Mammary epithelial cell (primary cell): ENCODE results near the gene LMF2.

Experiments
- EZH2 ChIP-seq: IDR thresholded peaks from 2 replicates; pipeline ENCODE4 v1.6.1; 2012; ENCODE audit warnings: low read length, inconsistent platforms, borderline replicate concordance
- TF ChIP-seq, protein P1 (sequence below), 2 donors: IDR thresholded peaks in 1 of 2; conservative IDR thresholded peaks in 1 of 2; 2 replicates each; pipeline ENCODE4 v1.5.1; 2011 to 2012; ENCODE audit warnings: inconsistent platforms in 2 of 2, low read length in 2 of 2, mild to moderate bottlenecking in 2 of 2, control low read depth in 1 of 2, low read depth in 1 of 2; ENCODE audit not compliant: insufficient read depth in 1 of 2; ENCODE audit errors: extremely low read depth in 1 of 2

DNA sequence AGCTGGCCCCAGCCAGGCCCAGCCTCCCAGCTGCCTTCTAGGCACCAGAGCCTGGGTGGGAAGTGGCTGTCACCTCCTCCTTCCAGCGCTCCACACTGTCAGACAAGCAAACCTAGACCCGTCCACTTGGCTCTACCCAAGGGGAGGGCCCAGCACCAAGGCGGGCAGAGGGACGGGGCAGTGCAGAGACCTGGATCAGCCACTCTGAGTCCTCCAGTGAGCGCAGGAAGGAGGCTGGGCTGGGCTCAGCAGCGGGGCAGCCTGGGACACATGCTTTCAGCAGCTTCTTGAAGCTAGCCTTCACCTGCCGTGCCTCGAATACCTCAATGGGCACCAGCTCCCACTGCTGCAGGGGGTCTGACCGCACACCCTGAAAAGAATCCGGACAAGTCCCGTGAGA is 51.5 kb downstream of the LMF2 start:
- TF ChIP-seq, protein P1, sequence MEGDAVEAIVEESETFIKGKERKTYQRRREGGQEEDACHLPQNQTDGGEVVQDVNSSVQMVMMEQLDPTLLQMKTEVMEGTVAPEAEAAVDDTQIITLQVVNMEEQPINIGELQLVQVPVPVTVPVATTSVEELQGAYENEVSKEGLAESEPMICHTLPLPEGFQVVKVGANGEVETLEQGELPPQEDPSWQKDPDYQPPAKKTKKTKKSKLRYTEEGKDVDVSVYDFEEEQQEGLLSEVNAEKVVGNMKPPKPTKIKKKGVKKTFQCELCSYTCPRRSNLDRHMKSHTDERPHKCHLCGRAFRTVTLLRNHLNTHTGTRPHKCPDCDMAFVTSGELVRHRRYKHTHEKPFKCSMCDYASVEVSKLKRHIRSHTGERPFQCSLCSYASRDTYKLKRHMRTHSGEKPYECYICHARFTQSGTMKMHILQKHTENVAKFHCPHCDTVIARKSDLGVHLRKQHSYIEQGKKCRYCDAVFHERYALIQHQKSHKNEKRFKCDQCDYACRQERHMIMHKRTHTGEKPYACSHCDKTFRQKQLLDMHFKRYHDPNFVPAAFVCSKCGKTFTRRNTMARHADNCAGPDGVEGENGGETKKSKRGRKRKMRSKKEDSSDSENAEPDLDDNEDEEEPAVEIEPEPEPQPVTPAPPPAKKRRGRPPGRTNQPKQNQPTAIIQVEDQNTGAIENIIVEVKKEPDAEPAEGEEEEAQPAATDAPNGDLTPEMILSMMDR (conservative IDR thresholded peaks at IDR 0.05 in 1 of 2, IDR thresholded peaks at IDR 0.05 in 1 of 2; ENCODE audit: extremely low read depth in 1 of 2, insufficient read depth in 1 of 2, low read depth in 1 of 2, low read length in 2 of 2), result no peak
- no peak for TF ChIP-seq EZH2
